WI38 (cell line): ENCODE results near the gene TNFSF10.
A peak's percentile ranks its signal among the peaks of the same experiment; 100 is the strongest.
"Not testable (repeated sequence)": the region's sequence is repeated elsewhere in the genome, so short reads cannot be mapped to it uniquely, and the experiment has no call there.

Experiments used
- H3K4me3 ChIP-seq: 2 replicates; pipeline ENCODE4 v1.5.1; 2011; ENCODE audit warnings: low read depth, mild to moderate bottlenecking, control low read depth, low read length
- TF ChIP-seq, protein P1 (sequence below): IDR thresholded peaks from 2 replicates; pipeline ENCODE4 v1.5.1; 2012; ENCODE audit warnings: low read depth, mild to moderate bottlenecking, control low read depth, low read length

Gene TNFSF10

GRCh38 chr3:172490198-172490669, 33.0 kb downstream of the TNFSF10 start:
- TF ChIP-seq, protein P1, sequence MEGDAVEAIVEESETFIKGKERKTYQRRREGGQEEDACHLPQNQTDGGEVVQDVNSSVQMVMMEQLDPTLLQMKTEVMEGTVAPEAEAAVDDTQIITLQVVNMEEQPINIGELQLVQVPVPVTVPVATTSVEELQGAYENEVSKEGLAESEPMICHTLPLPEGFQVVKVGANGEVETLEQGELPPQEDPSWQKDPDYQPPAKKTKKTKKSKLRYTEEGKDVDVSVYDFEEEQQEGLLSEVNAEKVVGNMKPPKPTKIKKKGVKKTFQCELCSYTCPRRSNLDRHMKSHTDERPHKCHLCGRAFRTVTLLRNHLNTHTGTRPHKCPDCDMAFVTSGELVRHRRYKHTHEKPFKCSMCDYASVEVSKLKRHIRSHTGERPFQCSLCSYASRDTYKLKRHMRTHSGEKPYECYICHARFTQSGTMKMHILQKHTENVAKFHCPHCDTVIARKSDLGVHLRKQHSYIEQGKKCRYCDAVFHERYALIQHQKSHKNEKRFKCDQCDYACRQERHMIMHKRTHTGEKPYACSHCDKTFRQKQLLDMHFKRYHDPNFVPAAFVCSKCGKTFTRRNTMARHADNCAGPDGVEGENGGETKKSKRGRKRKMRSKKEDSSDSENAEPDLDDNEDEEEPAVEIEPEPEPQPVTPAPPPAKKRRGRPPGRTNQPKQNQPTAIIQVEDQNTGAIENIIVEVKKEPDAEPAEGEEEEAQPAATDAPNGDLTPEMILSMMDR, result peak; percentile 57
- not testable (repeated sequence) for H3K4me3 ChIP-seq

- no peak overlapping the region for H3K4me3 ChIP-seq
- TF ChIP-seq, protein P1, result no peak
These were observed 45.1 kb downstream of the TNFSF10 start for GRCh38 chr3:172478116-172478515.

GRCh38 chr3:172476347-172476746, 46.9 kb downstream of the TNFSF10 start:
- H3K4me3 ChIP-seq, result peak overlapping the region; percentile 60
- TF ChIP-seq, protein P1, result no peak

GRCh38 chr3:172475703-172476102, 47.5 kb downstream of the TNFSF10 start:
- H3K4me3 ChIP-seq, result no peak overlapping the region
- TF ChIP-seq, protein P1, result no peak

GRCh38 chr3:172471903-172472302, 51.3 kb downstream of the TNFSF10 start:
- TF ChIP-seq, protein P1, result no peak
- H3K4me3 ChIP-seq, result no peak overlapping the region

GRCh38 chr3:172470588-172470987, 52.6 kb downstream of the TNFSF10 start:
- H3K4me3 ChIP-seq, result no peak overlapping the region
- TF ChIP-seq, protein P1, result no peak

GRCh38 chr3:172467170-172467824, 55.9 kb downstream of the TNFSF10 start:
- TF ChIP-seq, protein P1, result no peak
- no peak overlapping the region for H3K4me3 ChIP-seq
